CD4-positive, alpha-beta T cell (primary cell): ENCODE results near the gene PLCL1. TPM values are rescaled to one million over a fixed set of nuclear protein-coding genes. Genes with fewer than 3 reads are reported as not detected.

Experiments used
- ATAC-seq: fragments of 200-7000 bp; cut with Tn5 transposase; one replicate; pipeline ENCODE4 v1.10.0; 2022; ENCODE audit warnings: mild to moderate bottlenecking; ENCODE audit not compliant: poor library complexity
- CTCF ChIA-PET: fragments of 350-600 bp; sonication (Branson Sonifier 250); formaldehyde crosslinking; loops from one replicate; lab custom pipeline; 2021; ENCODE audit warnings: antibody characterized with exemption, inconsistent platforms; lab: Charles Lee
- POLR2A ChIA-PET: fragments of 350-600 bp; sonication (Branson Sonifier 250); formaldehyde crosslinking; loops from one replicate; lab custom pipeline; 2021; ENCODE audit warnings: antibody characterized with exemption, inconsistent platforms; lab: Charles Lee
- DNase-seq, 14 experiments: peaks; one replicate each; pipeline ENCODE4 v3.0.0-alpha.2; 2013 to 2020; ENCODE audit warnings: mixed read lengths in 2 of 14
- H3K27ac ChIP-seq, 2 donors: one replicate each; pipeline versions ENCODE4 v1.5.1 to v1.7.0; 2013; ENCODE audit warnings: low read length in 2 of 2, low read depth in 1 of 2, mild to moderate bottlenecking in 1 of 2
- H3K27me3 ChIP-seq, 2 experiments: 1 replicate in 1 of 2; 2 replicates in 1 of 2; pipeline versions ENCODE4 v1.6.1 to v1.7.0; 2013; ENCODE audit warnings: low read length in 2 of 2, control low read depth in 1 of 2, mild to moderate bottlenecking in 1 of 2, moderate library complexity in 1 of 2; ENCODE audit not compliant: insufficient read depth in 2 of 2, control insufficient read depth in 1 of 2
- H3K36me3 ChIP-seq: one replicate; pipeline ENCODE4 v1.6.1; 2013; ENCODE audit warnings: low read length, control low read depth; ENCODE audit not compliant: insufficient read depth
- H3K4me1 ChIP-seq: one replicate; pipeline ENCODE4 v1.6.1; 2013; ENCODE audit warnings: low read length, control low read depth; ENCODE audit not compliant: insufficient read depth
- H3K4me3 ChIP-seq: one replicate; pipeline ENCODE4 v1.5.1; 2013; ENCODE audit warnings: mild to moderate bottlenecking, low read length, moderate library complexity
- H3K9me3 ChIP-seq, 2 experiments: 1 replicate in 1 of 2; 2 replicates in 1 of 2; pipeline versions ENCODE4 v1.6.1 to v1.7.0; 2013; ENCODE audit warnings: low read length in 2 of 2, mild to moderate bottlenecking in 2 of 2, control low read depth in 1 of 2, moderate library complexity in 1 of 2; ENCODE audit not compliant: control insufficient read depth in 1 of 2, insufficient read depth in 1 of 2
- H3K27ac Mint-ChIP-seq: one replicate; pipeline ENCODE4 v1.8.0; 2020; ENCODE audit warnings: mixed read lengths
- H3K27me3 Mint-ChIP-seq: one replicate; pipeline ENCODE4 v1.8.0; 2021; ENCODE audit warnings: mixed read lengths
- H3K36me3 Mint-ChIP-seq: one replicate; pipeline ENCODE4 v1.8.0; 2021; ENCODE audit warnings: low read depth, mixed read lengths
- H3K4me1 Mint-ChIP-seq: one replicate; pipeline ENCODE4 v1.8.0; 2021; ENCODE audit warnings: low read depth, mixed read lengths
- H3K4me3 Mint-ChIP-seq: one replicate; pipeline ENCODE4 v1.8.0; 2020; ENCODE audit warnings: mild to moderate bottlenecking, mixed read lengths
- H3K9me3 Mint-ChIP-seq: one replicate; pipeline ENCODE4 v1.8.0; 2020; ENCODE audit warnings: mixed read lengths
- CTCF ChIP-seq: fragments of 200-600 bp; IDR thresholded peaks from one replicate; pipeline ENCODE4 v1.8.0; 2022; ENCODE audit warnings: antibody characterized with exemption, mild to moderate bottlenecking
- intact Hi-C, 2 experiments: fragments of 100-400 bp; cut with DNase I in 1 of 2; cut with micrococcal nuclease in 1 of 2; formaldehyde crosslinking; loops; one replicate each; pipeline versions ENCODE4 v1.15.1 to v1.9.0; 2023 to 2025; cut with DNase I, micrococcal nuclease
- total RNA-seq, 174 experiments: library from RNA in 2 of 174; stranded (reverse) in 2 of 174; gene quantifications; one replicate each; pipeline ENCODE4 v1.2.3 and lab custom pipeline; 2021 to 2026

PLCL1 gene
- total RNA-seq, 2 experiments from 2014 or later: 27.0 to 28.3 TPM

- CTCF ChIA-PET: no interaction called here
- H3K4me3 ChIP-seq: no peak overlapping the region
- Mint-ChIP-seq H3K27ac (no peak overlapping the region), H3K4me1 (no peaks in the 10 kb centered on the region), H3K36me3 (no peaks in the 10 kb centered on the region), H3K4me3 (no peak overlapping the region), H3K27me3 (peaks cover 45% of the 10 kb centered on the region), H3K9me3 (no peaks in the 10 kb centered on the region)
- H3K27me3 ChIP-seq: peaks cover 0 to 10% of the 10 kb centered on the region in 2 experiments
- no peak for DNase-seq
- intact Hi-C loops: loop anchor here in 1 of 2 experiments (10.0 kb wide), 1 partner anchor 1671 kb away; no protein-coding TSS in a partner anchor
- POLR2A ChIA-PET: no interaction called here
- no peaks in the 10 kb centered on the region for H3K36me3 ChIP-seq
- peaks cover 0 to 4% of the 10 kb centered on the region in 2 experiments for H3K9me3 ChIP-seq
- H3K27ac ChIP-seq: no peak overlapping the region
- no peak for ATAC-seq
- TF ChIP-seq CTCF: no peak
- no peaks in the 10 kb centered on the region for H3K4me1 ChIP-seq
Observed at GRCh38 chr2:197793456-197793855, 10.9 kb upstream of the PLCL1 start.

GRCh38 chr2:197795277-197795676 is 9.1 kb upstream of the PLCL1 start:
- DNase-seq: no peak
- intact Hi-C loops: loop anchor here in 1 of 2 experiments (10.0 kb wide), 1 partner anchor 1670 kb away; no protein-coding TSS in a partner anchor
- no peak for ATAC-seq
- Histone ChIP-seq H3K4me3 (no peak overlapping the region), H3K9me3 (peaks cover 0 to 4% of the 10 kb centered on the region in 2 experiments), H3K4me1 (no peaks in the 10 kb centered on the region), H3K36me3 (no peaks in the 10 kb centered on the region), H3K27me3 (peaks cover 0 to 10% of the 10 kb centered on the region in 2 experiments), H3K27ac (no peak overlapping the region)
- no peak overlapping the region for H3K27ac Mint-ChIP-seq
- no peaks in the 10 kb centered on the region for H3K36me3 Mint-ChIP-seq
- no peaks in the 10 kb centered on the region for H3K4me1 Mint-ChIP-seq
- H3K9me3 Mint-ChIP-seq: no peaks in the 10 kb centered on the region
- TF ChIP-seq CTCF: no peak
- ChIA-PET POLR2A (no interaction called here), CTCF (interaction anchor here (1.1 kb wide), 1 partner anchor 501 kb away, joined by 3 read pairs; no protein-coding TSS in a partner anchor)
- H3K4me3 Mint-ChIP-seq: no peak overlapping the region
- H3K27me3 Mint-ChIP-seq: peaks cover 40% of the 10 kb centered on the region

GRCh38 chr2:197798187-197798586 is 6.2 kb upstream of the PLCL1 start:
- Mint-ChIP-seq H3K4me3 (no peak overlapping the region), H3K4me1 (peaks cover 5% of the 10 kb centered on the region), H3K27me3 (peaks cover 16% of the 10 kb centered on the region), H3K9me3 (no peaks in the 10 kb centered on the region), H3K36me3 (no peaks in the 10 kb centered on the region), H3K27ac (no peak overlapping the region)
- CTCF ChIA-PET: no interaction called here
- H3K4me3 ChIP-seq: no peak overlapping the region
- DNase-seq (no peak), ATAC-seq (no peak)
- H3K27ac ChIP-seq: no peak overlapping the region
- peaks cover 2% of the 10 kb centered on the region for H3K4me1 ChIP-seq
- TF ChIP-seq CTCF: no peak
- POLR2A ChIA-PET: no interaction called here
- H3K9me3 ChIP-seq: peaks cover 0 to 4% of the 10 kb centered on the region in 2 experiments
- H3K27me3 ChIP-seq: peaks cover 0 to 4% of the 10 kb centered on the region in 2 experiments
- H3K36me3 ChIP-seq: no peaks in the 10 kb centered on the region
- intact Hi-C loops: loop anchor here in 1 of 2 experiments (10.0 kb wide), 1 partner anchor 1667 kb away; no protein-coding TSS in a partner anchor
